GM11168 (cell line): ENCODE results near the gene FCHSD1.

Source experiments
- in situ Hi-C: fragments of 300-500 bp; cut with MboI; formaldehyde crosslinking; loops from one replicate; pipeline ENCODE4 v1.12.0; 2022; ENCODE audit warnings: low sequenced_read_pairs; ENCODE audit not compliant: unreplicated experiment

FCHSD1 gene

GRCh38 chr5:141649056-141649688 is 2.0 kb downstream of the FCHSD1 start:
- in situ Hi-C loops = no loop called here

- in situ Hi-C loops = no loop called here
These were observed 3.4 kb downstream of the FCHSD1 start for GRCh38 chr5:141647851-141648250.

- in situ Hi-C loops = no loop called here
These were observed 4.0 kb downstream of the FCHSD1 start for GRCh38 chr5:141647242-141647641.

- in situ Hi-C loops = no loop called here
These were observed 5.2 kb downstream of the FCHSD1 start for GRCh38 chr5:141646026-141646425.

- in situ Hi-C loops = no loop called here
These were observed 9.5 kb downstream of the FCHSD1 start for GRCh38 chr5:141641634-141642267.

GRCh38 chr5:141640698-141641097 is 10.5 kb downstream of the FCHSD1 start:
- in situ Hi-C loops = no loop called here

- in situ Hi-C loops = no loop called here
These were observed 11.2 kb downstream of the FCHSD1 start for GRCh38 chr5:141640051-141640415.

- in situ Hi-C loops = loop anchor here (10.0 kb wide), 1 partner anchor 55 kb away; no protein-coding TSS in a partner anchor
These were observed 11.7 kb downstream of the FCHSD1 start for GRCh38 chr5:141639357-141640050.

- in situ Hi-C loops = loop anchor here (10.0 kb wide), 1 partner anchor 54 kb away; no protein-coding TSS in a partner anchor
These were observed 12.4 kb downstream of the FCHSD1 start for GRCh38 chr5:141638771-141639170.

- in situ Hi-C loops = loop anchor here (10.0 kb wide), 1 partner anchor 53 kb away; no protein-coding TSS in a partner anchor
These were observed 13.3 kb downstream of the FCHSD1 start for GRCh38 chr5:141637767-141638419.

GRCh38 chr5:141637123-141637766 is 14.0 kb downstream of the FCHSD1 start:
- in situ Hi-C loops = loop anchor here (10.0 kb wide), 1 partner anchor 52 kb away; no protein-coding TSS in a partner anchor

- in situ Hi-C loops = loop anchor here (10.0 kb wide), 1 partner anchor 52 kb away; no protein-coding TSS in a partner anchor
These were observed 14.7 kb downstream of the FCHSD1 start, which contains the start of the genes HDAC3 and RELL2 for GRCh38 chr5:141636413-141637122. Gene HDAC3 (minus strand): TSS chr5:141636849. CDS start chr5:141636790, 59 bp downstream. Gene RELL2 (plus strand): TSS chr5:141636997. CDS start chr5:141638226, 1,229 bp downstream.

- in situ Hi-C loops = loop anchor here (10.0 kb wide), 1 partner anchor 51 kb away; no protein-coding TSS in a partner anchor
These were observed 15.2 kb downstream of the FCHSD1 start for GRCh38 chr5:141636106-141636412.

- in situ Hi-C loops = loop anchor here (10.0 kb wide), 1 partner anchor 51 kb away; no protein-coding TSS in a partner anchor
These were observed 15.6 kb downstream of the FCHSD1 start for GRCh38 chr5:141635646-141636045.

- in situ Hi-C loops = loop anchor here (10.0 kb wide), 1 partner anchor 50 kb away; no protein-coding TSS in a partner anchor
These were observed 16.5 kb downstream of the FCHSD1 start for GRCh38 chr5:141634720-141635119.

GRCh38 chr5:141633871-141634561 is 17.2 kb downstream of the FCHSD1 start:
- in situ Hi-C loops = loop anchor here (10.0 kb wide), 1 partner anchor 49 kb away; no protein-coding TSS in a partner anchor

GRCh38 chr5:141632650-141633049 is 18.6 kb downstream of the FCHSD1 start:
- in situ Hi-C loops = loop anchor here (10.0 kb wide), 1 partner anchor 48 kb away; no protein-coding TSS in a partner anchor

- in situ Hi-C loops = loop anchor here (10.0 kb wide), 1 partner anchor 46 kb away; no protein-coding TSS in a partner anchor
These were observed 20.6 kb downstream of the FCHSD1 start for GRCh38 chr5:141630570-141631140.
